ENCODE measurements around the gene DNAAF9. TPM values are rescaled to one million over a fixed set of nuclear protein-coding genes. Genes with fewer than 3 reads are reported as not detected.

DNAAF9 gene
- total and polyA plus RNA-seq, 4 donors = 1.4 to 4.4 (median 2.4) TPM

DNA sequence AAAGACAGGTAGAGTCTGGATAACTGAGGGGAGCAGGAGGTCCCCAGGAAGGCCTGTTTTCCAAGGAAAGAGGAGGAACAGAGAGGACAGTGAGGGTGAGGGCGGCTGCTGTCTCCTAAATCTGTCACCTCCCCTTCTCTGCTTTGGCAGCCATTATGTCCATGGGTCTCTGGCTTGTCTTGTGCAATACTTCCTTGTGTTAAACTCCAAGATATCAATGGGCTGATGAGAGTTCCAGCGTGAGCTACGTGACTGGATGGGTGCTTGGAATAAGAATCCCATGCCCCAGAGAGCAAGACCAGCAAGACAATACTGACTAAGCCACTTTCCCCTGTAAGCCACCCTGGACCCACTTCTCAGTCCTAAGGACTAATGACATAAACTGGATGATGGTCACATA lies 26.3 kb upstream of the DNAAF9 start (continued):
- TF ChIP-seq, protein P1, sequence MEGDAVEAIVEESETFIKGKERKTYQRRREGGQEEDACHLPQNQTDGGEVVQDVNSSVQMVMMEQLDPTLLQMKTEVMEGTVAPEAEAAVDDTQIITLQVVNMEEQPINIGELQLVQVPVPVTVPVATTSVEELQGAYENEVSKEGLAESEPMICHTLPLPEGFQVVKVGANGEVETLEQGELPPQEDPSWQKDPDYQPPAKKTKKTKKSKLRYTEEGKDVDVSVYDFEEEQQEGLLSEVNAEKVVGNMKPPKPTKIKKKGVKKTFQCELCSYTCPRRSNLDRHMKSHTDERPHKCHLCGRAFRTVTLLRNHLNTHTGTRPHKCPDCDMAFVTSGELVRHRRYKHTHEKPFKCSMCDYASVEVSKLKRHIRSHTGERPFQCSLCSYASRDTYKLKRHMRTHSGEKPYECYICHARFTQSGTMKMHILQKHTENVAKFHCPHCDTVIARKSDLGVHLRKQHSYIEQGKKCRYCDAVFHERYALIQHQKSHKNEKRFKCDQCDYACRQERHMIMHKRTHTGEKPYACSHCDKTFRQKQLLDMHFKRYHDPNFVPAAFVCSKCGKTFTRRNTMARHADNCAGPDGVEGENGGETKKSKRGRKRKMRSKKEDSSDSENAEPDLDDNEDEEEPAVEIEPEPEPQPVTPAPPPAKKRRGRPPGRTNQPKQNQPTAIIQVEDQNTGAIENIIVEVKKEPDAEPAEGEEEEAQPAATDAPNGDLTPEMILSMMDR (IDR thresholded peaks at IDR 0.05; ENCODE audit: low read depth, low read length, missing input control) = no peak
- no peak for TF ChIP-seq HNF4G (IDR thresholded peaks at IDR 0.05)
- no peak for TF ChIP-seq NR2F2 (IDR thresholded peaks at IDR 0.05)
- no peak for TF ChIP-seq FOXA1 (IDR thresholded peaks at IDR 0.05)
- TF ChIP-seq, protein P2, sequence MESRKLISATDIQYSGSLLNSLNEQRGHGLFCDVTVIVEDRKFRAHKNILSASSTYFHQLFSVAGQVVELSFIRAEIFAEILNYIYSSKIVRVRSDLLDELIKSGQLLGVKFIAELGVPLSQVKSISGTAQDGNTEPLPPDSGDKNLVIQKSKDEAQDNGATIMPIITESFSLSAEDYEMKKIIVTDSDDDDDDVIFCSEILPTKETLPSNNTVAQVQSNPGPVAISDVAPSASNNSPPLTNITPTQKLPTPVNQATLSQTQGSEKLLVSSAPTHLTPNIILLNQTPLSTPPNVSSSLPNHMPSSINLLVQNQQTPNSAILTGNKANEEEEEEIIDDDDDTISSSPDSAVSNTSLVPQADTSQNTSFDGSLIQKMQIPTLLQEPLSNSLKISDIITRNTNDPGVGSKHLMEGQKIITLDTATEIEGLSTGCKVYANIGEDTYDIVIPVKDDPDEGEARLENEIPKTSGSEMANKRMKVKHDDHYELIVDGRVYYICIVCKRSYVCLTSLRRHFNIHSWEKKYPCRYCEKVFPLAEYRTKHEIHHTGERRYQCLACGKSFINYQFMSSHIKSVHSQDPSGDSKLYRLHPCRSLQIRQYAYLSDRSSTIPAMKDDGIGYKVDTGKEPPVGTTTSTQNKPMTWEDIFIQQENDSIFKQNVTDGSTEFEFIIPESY (IDR thresholded peaks at IDR 0.05) = no peak

DNA sequence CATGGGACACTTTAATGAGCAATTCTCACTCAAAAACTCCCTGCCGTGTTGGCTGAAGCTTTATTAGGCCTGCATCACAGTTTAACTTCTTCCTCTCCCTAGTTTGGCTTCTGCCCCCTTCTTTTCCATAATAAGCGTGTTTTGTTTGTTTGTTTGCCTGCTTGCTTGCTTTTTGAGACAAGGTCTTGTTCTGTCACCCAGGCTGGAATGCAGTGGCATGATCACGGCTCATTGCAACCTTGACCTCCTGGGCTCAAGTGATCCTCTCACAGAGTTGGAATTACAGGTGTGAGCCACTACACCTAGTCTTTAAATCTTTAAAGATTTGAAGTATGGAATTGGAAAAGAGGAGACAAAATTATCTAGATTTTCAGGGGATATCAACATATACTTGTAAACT lies 25.4 kb upstream of the DNAAF9 start:
- DNase-seq (ENCODE audit: low spot score) = no peak
- H3K36me3 ChIP-seq (ENCODE audit: control insufficient read depth in 4 of 4, insufficient read depth in 3 of 4, low read depth in 1 of 4, low read length in 3 of 4) = no peaks in the 10 kb centered on the region
- TF ChIP-seq, protein P1 (IDR thresholded peaks at IDR 0.05; ENCODE audit: low read depth, low read length, missing input control) = no peak
- TF ChIP-seq FOXA2 (IDR thresholded peaks at IDR 0.05) (no peak), FOXA1 (IDR thresholded peaks at IDR 0.05) (no peak), HNF4G (IDR thresholded peaks at IDR 0.05) (no peak), JUND (IDR thresholded peaks at IDR 0.05) (no peak), TAF1 (conservative IDR thresholded peaks at IDR 0.05) (no peak), GABPA (IDR thresholded peaks at IDR 0.05 in 1 of 2, conservative IDR thresholded peaks at IDR 0.05 in 1 of 2) (no peak), HNF4A (conservative IDR thresholded peaks at IDR 0.05) (no peak), RXRA (IDR thresholded peaks at IDR 0.05) (no peak), RAD21 (IDR thresholded peaks at IDR 0.05) (no peak), NR2F2 (IDR thresholded peaks at IDR 0.05) (no peak), EGR1 (IDR thresholded peaks at IDR 0.05; ENCODE audit: low read depth in 2 of 2) (no peak), SP1 (IDR thresholded peaks at IDR 0.05) (no peak), YY1 (IDR thresholded peaks at IDR 0.05) (no peak)
- TF ChIP-seq, protein P3, sequence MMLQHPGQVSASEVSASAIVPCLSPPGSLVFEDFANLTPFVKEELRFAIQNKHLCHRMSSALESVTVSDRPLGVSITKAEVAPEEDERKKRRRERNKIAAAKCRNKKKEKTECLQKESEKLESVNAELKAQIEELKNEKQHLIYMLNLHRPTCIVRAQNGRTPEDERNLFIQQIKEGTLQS (IDR thresholded peaks at IDR 0.05) = no peak
- TF ChIP-seq, protein P4, sequence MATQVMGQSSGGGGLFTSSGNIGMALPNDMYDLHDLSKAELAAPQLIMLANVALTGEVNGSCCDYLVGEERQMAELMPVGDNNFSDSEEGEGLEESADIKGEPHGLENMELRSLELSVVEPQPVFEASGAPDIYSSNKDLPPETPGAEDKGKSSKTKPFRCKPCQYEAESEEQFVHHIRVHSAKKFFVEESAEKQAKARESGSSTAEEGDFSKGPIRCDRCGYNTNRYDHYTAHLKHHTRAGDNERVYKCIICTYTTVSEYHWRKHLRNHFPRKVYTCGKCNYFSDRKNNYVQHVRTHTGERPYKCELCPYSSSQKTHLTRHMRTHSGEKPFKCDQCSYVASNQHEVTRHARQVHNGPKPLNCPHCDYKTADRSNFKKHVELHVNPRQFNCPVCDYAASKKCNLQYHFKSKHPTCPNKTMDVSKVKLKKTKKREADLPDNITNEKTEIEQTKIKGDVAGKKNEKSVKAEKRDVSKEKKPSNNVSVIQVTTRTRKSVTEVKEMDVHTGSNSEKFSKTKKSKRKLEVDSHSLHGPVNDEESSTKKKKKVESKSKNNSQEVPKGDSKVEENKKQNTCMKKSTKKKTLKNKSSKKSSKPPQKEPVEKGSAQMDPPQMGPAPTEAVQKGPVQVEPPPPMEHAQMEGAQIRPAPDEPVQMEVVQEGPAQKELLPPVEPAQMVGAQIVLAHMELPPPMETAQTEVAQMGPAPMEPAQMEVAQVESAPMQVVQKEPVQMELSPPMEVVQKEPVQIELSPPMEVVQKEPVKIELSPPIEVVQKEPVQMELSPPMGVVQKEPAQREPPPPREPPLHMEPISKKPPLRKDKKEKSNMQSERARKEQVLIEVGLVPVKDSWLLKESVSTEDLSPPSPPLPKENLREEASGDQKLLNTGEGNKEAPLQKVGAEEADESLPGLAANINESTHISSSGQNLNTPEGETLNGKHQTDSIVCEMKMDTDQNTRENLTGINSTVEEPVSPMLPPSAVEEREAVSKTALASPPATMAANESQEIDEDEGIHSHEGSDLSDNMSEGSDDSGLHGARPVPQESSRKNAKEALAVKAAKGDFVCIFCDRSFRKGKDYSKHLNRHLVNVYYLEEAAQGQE (IDR thresholded peaks at IDR 0.05) = no peak
- TF ChIP-seq, protein P2 (IDR thresholded peaks at IDR 0.05) = no peak
- H3K27ac ChIP-seq (ENCODE audit: low read depth in 1 of 2, low read length in 2 of 2) = no peak overlapping the region
- no peak overlapping the region for H3K4me3 ChIP-seq (ENCODE audit: low read depth in 1 of 3, low read length in 3 of 3)
- H3K27me3 ChIP-seq (ENCODE audit: control insufficient read depth in 4 of 4, insufficient read depth in 4 of 4, low read length in 3 of 4) = no peaks in the 10 kb centered on the region
- WGBS = 79% methylated on average over 3 of the region's 3 CpGs
- no peaks in the 10 kb centered on the region for H3K9me3 ChIP-seq (ENCODE audit: control insufficient read depth in 4 of 4, low read length in 3 of 4)
- no peaks in the 10 kb centered on the region for H3K4me1 ChIP-seq (ENCODE audit: control insufficient read depth in 4 of 4, insufficient read depth in 4 of 4, low read length in 3 of 4)
- H3K9ac ChIP-seq (ENCODE audit: low read depth in 1 of 2, low read length in 2 of 2) = no peak overlapping the region
